D721Med (cell line): ENCODE results near the gene PRRG1.

Experiments used
- DNase-seq: peaks from one replicate; pipeline ENCODE4 v3.0.0; 2011; ENCODE audit warnings: low spot score; ENCODE audit not compliant: insufficient read length
- FAIRE-seq: peaks from 2 replicates; lab custom pipeline; 2011; peaks lifted over from hg19 to GRCh38; lab: Jason Lieb, UNC
- TF ChIP-seq, protein P1 (sequence below): IDR thresholded peaks from 2 replicates; pipeline ENCODE4 v1.5.1; 2012; ENCODE audit warnings: mild to moderate bottlenecking, control low read depth; ENCODE audit not compliant: insufficient read depth; ENCODE audit errors: missing control alignments

Gene PRRG1

GRCh38 chrX:37331546-37331945 lies 17.6 kb upstream of the PRRG1 start:
- FAIRE-seq (no peak), DNase-seq (no peak)
- TF ChIP-seq, protein P1, sequence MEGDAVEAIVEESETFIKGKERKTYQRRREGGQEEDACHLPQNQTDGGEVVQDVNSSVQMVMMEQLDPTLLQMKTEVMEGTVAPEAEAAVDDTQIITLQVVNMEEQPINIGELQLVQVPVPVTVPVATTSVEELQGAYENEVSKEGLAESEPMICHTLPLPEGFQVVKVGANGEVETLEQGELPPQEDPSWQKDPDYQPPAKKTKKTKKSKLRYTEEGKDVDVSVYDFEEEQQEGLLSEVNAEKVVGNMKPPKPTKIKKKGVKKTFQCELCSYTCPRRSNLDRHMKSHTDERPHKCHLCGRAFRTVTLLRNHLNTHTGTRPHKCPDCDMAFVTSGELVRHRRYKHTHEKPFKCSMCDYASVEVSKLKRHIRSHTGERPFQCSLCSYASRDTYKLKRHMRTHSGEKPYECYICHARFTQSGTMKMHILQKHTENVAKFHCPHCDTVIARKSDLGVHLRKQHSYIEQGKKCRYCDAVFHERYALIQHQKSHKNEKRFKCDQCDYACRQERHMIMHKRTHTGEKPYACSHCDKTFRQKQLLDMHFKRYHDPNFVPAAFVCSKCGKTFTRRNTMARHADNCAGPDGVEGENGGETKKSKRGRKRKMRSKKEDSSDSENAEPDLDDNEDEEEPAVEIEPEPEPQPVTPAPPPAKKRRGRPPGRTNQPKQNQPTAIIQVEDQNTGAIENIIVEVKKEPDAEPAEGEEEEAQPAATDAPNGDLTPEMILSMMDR, result no peak

GRCh38 chrX:37332055-37332454 lies 17.1 kb upstream of the PRRG1 start:
- FAIRE-seq (no peak), DNase-seq (no peak)
- TF ChIP-seq, protein P1, result no peak

- no peak for FAIRE-seq
- no peak for DNase-seq
- TF ChIP-seq, protein P1, result no peak
These were observed 16.0 kb upstream of the PRRG1 start for GRCh38 chrX:37332987-37333658.

DNA sequence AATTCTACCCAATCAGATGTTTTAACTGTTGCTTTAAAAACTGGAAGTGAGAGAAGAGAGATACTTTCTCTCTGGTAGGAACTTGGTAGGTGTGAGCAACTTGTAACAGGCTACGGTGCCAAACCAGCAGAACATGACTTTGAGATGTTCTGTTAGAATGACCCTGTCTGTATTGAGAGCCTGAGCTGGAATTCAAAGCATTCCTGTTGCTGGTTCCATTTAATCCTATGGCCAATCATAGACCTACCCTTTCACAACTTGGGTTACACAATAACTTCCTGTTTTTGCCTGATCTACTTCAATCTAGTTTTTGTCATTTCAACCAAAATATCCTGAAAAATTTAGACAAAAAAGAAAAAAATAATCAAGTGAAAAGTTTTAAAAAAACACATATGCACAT lies 1.7 kb upstream of the PRRG1 start:
- DNase-seq, result no peak
- FAIRE-seq, result no peak
- TF ChIP-seq, protein P1, result no peak

DNA sequence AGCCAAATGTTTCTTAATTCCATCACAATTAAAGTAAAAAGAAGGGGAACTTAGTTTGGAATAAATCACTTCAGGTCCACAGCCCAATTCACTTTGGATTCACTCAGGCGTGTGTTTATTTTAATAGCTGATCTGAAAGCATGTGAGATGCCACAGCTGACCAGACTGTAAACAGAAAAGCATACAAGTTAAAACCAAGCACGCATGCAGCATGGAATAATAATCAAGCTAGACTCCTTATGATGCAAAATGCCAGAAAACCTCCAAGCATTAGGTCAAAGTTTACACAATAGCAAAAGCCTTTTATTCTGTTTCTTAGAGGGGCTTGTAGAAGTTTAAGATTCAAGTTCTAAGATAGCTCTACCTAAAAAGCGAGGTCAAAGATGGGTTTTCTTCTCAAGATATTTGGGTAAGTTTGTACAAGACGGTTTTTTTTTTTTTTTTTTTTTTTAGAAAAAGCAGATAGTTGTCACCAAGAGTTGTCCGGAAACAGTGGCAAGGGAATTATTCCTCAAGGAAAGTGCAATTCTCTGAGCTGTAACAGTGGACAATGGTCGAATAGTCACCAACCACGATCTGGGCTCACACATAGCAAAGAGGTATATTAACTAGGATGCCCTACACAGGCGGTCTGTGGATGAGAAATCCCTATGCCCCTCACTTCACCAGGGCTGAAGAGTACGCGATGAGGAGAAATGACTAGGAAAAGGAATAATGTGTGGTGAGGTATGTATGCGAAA lies 763 bp upstream of the PRRG1 start:
- no peak for FAIRE-seq
- TF ChIP-seq, protein P1, result no peak
- no peak for DNase-seq

- no peak for DNase-seq
- TF ChIP-seq, protein P1, result no peak
- no peak for FAIRE-seq
These were observed 268 bp upstream of the PRRG1 start for GRCh38 chrX:37348971-37349220.

DNA sequence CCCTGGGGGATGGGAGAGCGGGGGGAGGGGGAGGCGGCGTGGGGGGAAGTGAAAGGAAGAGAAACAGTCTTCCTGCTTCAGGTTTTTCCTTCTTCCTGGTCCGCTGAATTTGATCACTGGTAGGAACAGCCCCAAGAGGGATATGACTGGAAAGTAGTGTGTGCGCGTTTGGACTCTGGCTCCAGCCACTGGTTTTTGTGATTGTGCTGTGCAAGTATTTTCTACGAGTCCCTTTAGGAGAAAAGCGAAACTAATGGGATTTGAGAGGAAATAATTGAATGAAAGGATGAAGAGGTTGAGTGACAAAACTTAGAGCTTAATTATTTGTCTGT lies 836 bp downstream of the PRRG1 start:
- DNase-seq (no peak), FAIRE-seq (no peak)
- TF ChIP-seq, protein P1, result no peak
